IPS-18c (cell line): Measurements from ENCODE around the gene C1orf53.
"Not testable (repeated sequence)": the region's sequence is repeated elsewhere in the genome, so short reads cannot be mapped to it uniquely, and the experiment has no call there.

Experiments used
- H3K4me3 ChIP-seq: 2 replicates; pipeline ENCODE4 v1.7.0; 2013; ENCODE audit warnings: low read depth, mild to moderate bottlenecking, low read length, moderate library complexity; ENCODE audit not compliant: insufficient read depth
- H3K9me3 ChIP-seq: one replicate; pipeline ENCODE4 v1.6.1; 2013; ENCODE audit warnings: mild to moderate bottlenecking, low read length, moderate library complexity; ENCODE audit not compliant: control insufficient read depth, insufficient read depth

The C1orf53 gene

DNA sequence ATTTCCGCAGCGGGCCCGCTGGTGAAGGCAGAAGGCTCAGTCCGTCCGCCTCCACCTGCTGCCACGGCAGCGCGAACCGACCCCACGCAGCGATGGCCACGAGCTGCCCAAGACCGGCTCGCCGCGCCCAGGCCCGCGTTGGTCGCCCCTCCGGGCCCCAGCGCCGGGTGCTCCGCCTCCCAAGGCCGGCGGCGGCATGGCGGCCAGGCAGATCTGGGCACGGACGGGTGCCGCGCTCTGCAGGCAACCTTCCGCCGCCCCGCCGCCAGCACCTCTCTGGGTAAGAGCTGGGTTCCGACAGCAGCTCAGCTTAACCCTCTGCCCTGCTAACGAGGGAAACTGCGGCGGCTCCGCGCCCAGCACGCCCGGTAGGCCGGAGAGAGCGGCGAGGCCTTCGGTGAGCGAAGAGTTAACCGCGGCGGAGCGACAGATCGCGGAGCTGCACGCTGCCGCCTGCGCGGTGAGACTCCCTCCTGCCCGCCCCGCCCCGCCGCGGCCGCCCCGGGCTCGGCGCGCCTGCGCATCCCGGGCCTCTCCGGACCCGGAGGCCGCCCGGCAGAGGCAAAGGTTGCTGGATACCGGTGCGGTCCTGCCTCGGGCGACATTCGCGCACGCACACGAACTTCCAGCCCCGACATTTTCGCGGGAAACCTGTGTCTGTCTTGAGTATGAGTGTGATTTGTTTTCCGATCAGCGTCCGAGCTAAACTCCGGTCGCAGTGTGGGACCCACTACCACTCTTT is at the start of gene C1orf53:
C1orf53 (plus strand) TSS at position 177 of the 742 bp plus-strand sequence; CDS start at position 197, 20 bp downstream.
- no peaks in the 10 kb centered on the region for H3K9me3 ChIP-seq
- peak within 1 kb of the TSS; percentile 86 for H3K4me3 ChIP-seq

DNA sequence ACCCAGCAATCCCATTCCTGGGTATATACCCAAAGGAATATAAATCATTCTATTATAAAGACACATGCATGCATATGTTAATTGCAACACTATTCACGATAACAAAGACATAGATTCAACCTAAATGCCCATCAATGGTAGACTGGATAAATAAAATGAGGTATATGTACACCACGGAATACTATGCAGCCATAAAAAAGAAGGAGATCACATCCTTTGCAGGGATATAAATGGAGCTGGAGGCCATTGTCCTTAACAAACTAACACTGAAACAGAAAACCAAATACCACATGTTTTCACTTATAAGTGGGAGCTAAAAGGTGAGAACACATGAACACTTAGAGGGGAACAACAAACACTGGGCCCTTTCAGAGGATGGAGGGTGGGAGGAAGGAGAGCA is 46.7 kb upstream of the C1orf53 start:
- not testable (repeated sequence) for H3K4me3 ChIP-seq, H3K9me3 ChIP-seq

DNA sequence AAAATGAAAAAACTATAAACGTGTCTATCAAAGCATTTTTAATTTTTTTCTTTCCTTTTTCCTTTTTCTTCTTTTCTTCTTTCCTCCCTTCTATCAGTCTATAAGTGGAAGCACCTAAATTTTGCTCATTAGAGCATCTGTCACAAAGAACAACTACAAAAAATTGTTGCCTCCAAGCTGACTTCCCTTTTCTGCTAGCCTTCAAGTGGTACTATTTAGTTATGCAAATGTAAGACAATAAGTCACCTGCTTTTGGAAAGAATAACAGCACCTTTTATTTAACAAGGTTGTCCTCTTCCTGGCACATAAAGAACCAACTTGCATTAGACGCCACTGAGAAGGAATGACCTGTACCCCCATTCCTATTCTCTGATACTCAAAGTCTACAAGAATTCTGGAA is 45.0 kb upstream of the C1orf53 start:
- H3K9me3 ChIP-seq: no peaks in the 10 kb centered on the region
- no peak overlapping the region for H3K4me3 ChIP-seq

DNA sequence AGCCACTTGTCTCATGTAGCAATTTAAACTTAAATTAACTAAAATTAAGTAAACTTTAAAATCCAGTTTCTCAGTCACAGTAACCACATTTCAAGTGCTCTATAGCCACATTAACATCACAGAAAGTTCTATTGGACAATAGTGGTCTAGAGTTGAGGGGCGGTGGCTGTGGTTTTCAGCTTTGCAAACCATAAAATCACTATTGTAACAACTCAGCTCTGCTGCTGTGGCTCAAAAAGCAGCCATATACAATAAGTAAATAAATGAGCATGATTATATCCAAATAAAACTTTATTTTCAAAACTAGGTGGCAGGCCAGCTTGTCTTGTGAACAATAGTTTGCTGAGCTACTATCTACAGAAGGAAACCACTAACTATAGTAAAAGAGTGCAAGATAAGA is 43.4 kb upstream of the C1orf53 start:
- Histone ChIP-seq H3K9me3 (no peaks in the 10 kb centered on the region), H3K4me3 (no peak overlapping the region)

DNA sequence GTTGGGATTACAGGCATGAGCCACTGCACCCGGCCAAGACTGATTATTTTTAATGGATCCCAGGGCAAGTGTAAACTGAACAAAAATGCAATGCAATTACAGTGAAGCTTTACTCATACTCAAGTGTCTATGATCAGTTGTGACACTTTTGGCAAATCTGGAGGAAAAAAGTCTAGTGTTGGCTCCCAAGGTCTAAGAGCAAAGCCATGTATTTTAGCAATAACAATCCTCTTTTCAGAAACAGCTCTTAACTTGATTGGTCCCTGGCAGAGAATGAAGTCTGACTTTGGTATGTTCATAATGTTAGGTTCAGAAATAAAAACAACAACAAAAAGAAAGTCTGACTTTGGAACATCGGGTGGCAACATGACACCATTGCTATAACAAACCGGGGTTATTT is 40.2 kb upstream of the C1orf53 start:
- no peak overlapping the region for H3K4me3 ChIP-seq
- H3K9me3 ChIP-seq: no peaks in the 10 kb centered on the region

DNA sequence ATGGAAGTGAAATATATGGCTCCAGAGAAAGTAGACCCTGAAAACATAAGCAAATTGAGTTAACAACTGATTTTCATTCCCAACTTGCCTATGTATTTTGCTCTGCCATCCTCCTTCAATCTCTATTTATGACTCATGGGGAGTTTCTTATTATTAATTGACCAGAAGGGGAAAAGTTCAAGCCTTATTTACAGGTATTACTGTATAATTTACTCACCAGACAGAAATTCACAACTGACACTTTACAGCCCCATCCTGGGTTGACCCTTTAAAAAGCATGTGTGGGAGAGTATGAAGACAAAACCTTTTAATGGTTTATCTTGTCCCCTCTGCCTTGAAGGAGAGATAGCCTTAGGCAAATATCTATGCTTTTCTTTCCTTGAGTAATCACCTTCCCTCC is 39.8 kb upstream of the C1orf53 start:
- Histone ChIP-seq H3K4me3 (no peak overlapping the region), H3K9me3 (no peaks in the 10 kb centered on the region)

DNA sequence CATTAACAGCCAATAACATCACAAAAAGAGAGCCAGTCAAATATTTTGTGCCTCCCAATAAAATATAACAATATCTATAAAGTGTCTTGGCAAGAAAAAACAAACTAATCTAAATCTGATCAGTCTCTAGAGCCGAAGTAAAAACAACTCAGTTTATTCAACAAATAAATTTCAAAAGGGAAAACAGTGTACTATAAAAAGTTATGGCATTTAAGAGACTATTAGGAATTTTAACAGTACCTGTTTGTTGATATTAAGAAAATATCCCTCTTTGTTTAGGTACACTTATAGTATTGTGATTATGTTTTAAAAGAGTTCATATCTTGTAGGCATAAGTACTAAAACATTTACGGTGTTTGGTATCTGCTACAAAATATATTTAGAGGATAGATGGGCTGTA is 36.6 kb upstream of the C1orf53 start:
- Histone ChIP-seq H3K9me3 (no peaks in the 10 kb centered on the region), H3K4me3 (no peak overlapping the region)

DNA sequence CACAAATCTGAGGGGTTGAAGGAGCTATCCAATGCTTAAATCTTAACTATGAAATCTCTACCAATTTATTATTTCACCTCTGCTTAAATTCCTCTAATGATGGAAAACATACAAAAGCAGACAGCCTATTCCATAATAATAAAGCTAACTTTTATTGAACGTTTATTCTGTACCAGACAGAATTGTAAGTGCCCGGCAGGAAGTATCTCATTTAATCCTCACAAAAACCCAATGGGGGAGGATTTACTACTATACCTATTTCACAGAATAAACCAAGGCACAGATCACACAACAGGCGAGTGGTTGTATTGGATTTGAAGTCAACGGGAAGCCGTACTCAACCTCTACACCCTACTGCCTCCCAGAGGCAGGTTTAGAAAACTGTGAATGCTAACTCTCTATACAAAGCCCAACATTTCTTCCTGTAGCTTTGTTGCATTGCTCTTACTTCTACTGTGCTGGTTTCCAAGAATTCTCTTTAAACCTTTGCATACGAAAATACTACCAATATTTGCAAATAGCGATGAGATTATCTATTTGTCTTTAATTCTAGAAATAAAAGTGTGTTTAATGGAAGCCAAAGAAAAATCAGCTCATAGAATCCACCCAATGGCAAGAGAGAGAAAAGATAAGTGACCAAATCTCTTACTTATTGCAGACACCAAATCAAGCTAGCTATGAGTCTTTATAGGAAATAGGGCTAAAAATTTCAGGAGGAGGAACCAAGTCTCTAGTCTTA is 33.5 kb upstream of the C1orf53 start:
- Histone ChIP-seq H3K4me3 (no peak overlapping the region), H3K9me3 (no peaks in the 10 kb centered on the region)

DNA sequence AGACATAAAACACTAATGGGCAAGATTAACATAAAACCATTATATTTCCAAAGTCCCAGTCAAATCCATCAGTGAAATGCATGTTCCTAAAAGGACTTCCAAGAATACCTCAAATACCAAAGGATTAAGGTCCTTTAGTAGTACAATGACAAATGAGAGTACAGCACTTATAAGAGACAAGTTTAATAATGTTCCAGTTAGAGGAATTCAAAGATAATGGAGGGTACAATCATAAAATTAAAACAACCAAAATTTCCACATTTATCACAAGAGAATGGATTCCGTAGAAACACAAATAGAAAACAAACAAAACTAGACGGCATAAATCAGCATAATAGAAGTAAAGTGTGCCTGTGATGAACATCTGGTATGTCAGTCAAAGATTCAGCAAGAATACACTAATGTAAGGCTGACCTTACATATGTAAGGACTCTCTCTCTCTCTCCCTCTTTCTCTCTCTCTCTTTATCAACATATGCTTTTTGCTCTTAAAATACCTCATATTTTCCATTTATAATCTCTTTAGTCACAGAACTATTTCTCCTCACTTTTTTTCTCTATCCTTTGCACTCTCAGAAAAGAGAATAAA is 32.8 kb upstream of the C1orf53 start:
- no peak overlapping the region for H3K4me3 ChIP-seq
- no peaks in the 10 kb centered on the region for H3K9me3 ChIP-seq

DNA sequence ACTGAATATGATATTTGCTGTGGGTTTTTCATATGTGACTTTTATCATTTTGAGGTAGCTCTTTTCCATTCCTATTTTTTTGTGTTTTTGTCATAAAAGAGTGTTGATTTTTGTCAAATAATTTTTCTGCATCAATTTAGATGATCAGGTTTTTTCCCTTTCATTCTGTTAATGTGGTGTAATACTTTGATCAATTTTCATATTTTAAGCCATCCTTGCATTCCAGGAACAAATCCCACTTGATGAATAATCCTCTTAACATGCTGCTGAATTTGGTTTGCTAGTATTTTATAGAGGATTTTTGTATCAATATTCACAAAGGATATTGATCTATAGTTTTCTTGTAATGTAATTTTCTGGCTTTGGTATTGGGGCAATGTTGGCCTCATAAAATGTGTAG is 25.5 kb upstream of the C1orf53 start:
- H3K9me3 ChIP-seq: no peaks in the 10 kb centered on the region
- no peak overlapping the region for H3K4me3 ChIP-seq

DNA sequence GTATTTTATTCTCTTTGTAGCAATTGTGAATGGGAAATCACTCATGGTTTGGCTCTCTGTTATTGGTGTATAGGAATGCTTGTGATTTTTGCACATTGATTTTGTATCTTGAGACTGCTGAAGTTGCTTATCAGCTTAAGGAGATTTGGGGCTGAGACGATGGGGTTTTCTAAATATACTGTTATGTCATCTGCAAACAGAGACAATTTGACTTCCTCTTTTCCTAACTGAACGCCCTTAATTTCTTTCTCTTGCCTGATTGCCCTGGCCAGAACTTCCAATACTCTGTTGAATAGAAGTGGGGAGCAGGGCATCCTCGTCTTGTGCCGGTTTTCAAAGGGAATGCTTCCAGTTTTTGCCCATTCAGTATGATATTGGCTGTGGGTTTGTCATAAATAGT is 22.0 kb upstream of the C1orf53 start:
- H3K9me3 ChIP-seq: not testable (repeated sequence)

DNA sequence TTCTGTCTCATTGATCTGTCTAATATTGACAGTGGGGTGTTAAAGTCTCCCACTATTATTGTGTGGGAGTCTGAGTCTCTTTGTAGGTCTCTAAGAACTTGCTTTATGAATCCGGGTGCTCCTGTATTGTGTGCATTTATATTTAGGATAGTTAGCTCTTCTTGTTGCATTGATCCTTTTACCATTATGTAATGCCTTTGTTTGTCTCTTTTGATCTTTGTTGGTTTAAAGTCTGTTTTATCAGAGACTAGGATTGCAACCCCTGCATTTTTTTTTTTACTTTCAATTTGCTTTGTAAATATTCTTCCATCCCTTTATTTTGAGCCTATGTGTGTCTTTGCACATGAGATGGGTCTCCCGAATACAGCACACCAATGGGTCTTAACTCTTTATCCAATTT is 20.2 kb upstream of the C1orf53 start:
- not testable (repeated sequence) for H3K9me3 ChIP-seq, H3K4me3 ChIP-seq

More for the DNA sequence above, 22.0 kb upstream of the C1orf53 start:
- not testable (repeated sequence) for H3K4me3 ChIP-seq

DNA sequence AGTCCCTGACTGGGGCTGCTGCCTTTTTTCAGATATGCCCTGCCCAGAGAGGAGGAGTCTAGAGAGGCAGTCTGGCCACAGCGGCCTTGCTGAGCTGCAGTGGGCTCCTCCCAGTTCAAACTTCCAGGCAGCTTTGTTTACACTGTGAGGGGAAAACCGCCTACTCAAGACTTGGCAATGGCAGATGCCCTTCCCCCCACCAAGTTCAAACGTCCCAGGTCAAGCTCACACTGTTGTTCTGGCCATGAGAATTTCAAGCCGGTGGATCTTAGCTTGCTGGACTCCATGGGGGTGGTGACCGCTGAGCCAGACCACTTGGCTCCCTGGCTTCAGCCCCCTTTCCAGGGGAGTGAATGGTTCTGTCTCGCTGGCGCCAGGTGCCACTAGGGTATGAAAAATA is 18.3 kb upstream of the C1orf53 start:
- Histone ChIP-seq H3K9me3 (no peaks in the 10 kb centered on the region), H3K4me3 (no peak overlapping the region)

DNA sequence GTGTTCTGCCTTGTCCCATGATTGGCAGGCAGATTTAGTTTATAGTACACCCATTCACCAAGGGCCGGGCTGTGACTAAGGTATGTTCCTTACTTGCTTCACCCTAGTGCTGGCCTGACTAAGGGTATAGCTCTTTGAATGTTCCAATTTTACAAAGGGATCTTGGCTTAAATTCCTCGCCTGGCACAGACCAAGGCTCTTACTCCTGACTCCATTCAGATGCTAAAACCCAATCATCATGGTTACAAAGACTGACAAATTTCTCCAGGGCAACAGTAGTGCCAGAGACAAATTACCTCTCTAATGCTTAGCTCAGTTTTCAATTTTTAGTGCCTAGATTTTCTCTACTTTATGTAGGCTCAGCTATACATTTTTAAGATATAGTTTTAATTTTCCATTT is 11.5 kb upstream of the C1orf53 start:
- Histone ChIP-seq H3K9me3 (no peaks in the 10 kb centered on the region), H3K4me3 (no peak overlapping the region)

DNA sequence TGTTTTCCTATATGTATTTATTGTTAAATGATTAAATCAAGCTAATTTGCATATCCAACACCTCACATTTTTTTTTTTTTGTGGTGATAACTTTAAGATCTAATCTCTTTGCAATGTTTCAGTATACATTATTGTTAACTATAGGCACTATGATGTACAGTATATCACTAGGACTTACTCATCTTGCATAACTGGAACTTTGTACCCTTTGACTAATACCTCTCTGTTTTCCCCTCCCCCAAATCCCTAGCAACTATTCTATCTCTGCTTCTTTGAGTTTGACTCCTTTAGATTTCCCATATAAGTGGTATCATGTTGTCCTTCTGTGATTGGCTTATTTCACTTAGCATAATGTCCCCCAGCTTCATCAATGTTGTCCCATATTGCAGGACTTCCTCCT is 9.7 kb upstream of the C1orf53 start:
- Histone ChIP-seq H3K4me3 (no peak overlapping the region), H3K9me3 (no peaks in the 10 kb centered on the region)

DNA sequence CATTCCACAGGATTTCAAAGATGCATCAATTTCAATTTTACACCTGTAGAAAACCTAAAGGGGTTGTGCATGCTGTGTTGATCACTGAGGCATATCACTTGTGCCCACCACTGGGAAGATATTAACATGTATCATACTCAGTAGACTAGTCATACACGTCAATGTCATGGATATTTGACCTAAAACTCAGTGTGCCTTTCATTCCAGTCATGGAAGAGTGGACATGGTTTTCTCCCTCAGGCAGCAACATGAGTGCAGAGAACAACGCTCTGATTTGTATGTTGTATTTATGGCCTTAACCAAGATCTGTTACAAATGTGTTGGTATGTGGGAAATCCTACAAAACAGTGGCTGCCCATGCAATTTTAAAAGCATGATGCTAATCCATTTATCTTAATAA is 6.1 kb upstream of the C1orf53 start:
- Histone ChIP-seq H3K4me3 (no peak overlapping the region), H3K9me3 (no peaks in the 10 kb centered on the region)

DNA sequence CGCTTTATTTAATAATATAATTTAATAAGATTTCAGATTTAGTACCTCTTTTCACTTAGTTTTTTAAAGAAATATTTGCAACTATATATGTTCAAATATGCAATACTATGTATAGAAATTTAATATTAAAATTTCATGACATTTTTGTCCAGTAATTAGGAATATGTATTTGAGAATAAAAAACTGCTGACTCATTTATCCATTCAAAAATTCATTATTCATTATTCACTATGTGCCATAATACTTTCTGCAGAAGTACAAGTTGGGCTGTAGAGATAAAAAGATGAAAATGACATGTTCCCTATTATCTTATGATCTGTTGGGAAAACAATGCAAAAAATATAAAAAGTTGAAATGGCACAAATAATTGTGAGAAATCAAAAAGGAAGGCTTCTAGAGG is 3.4 kb upstream of the C1orf53 start:
- Histone ChIP-seq H3K4me3 (no peak overlapping the region), H3K9me3 (no peaks in the 10 kb centered on the region)

DNA sequence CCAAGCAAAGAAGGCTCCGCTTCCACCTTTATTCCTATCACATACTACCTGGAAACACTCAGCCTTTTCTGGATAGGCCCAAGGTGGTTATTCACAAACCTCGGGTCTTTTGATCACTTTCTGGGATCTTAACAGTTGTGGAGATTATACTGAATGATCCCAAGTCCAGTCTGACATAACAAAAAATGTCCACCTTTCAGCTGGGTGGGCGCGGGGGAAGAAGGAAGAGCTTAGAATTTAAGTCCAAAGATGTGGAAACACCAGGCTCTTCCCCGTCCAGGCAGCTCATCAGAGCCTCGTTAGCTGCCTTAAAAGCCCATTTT is 338 bp upstream of the C1orf53 start:
- Histone ChIP-seq H3K4me3 (peak overlapping the region; percentile 86), H3K9me3 (no peaks in the 10 kb centered on the region)
